CD4-positive, alpha-beta T cell treated with Interleukin-10 for 1 hour (primary cell): ENCODE results near the gene NAXD.
"Not testable (repeated sequence)": the region's sequence is repeated elsewhere in the genome, so short reads cannot be mapped to it uniquely, and the experiment has no call there.

Experiments
- DNase-seq: peaks from one replicate; pipeline ENCODE4 v3.0.0-alpha.2; 2020

Gene NAXD

GRCh38 chr13:110597041-110597689 lies 18.2 kb upstream of the NAXD start:
- DNase-seq: no peak

DNA sequence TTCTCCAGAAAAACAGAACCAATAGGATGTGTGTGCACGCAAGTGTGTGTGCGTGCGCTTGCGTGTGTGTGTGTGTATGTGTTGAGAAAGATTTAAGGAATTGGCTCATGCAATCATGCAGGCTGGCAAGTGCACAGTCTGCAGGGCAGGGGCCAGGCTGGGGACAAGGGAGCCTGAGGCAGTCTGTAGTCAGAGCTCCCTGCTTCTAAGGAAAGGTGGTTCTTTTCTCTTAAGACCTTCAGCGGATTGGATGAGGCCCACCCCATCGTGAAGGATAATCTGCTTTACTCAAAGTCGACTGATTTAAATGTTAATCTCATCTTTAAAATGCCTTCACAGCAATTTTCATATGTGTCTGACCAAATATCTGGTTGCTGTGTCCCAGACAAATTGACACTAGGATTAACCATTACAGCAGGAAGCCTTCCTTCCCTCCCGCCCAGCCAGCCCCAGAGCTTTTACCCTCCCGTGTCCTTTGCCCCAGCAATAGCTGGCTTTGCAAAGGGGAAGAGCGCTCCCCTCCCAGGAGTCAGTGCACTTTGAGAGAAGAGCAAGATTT lies 15.0 kb upstream of the NAXD start:
- no peak for DNase-seq

DNA sequence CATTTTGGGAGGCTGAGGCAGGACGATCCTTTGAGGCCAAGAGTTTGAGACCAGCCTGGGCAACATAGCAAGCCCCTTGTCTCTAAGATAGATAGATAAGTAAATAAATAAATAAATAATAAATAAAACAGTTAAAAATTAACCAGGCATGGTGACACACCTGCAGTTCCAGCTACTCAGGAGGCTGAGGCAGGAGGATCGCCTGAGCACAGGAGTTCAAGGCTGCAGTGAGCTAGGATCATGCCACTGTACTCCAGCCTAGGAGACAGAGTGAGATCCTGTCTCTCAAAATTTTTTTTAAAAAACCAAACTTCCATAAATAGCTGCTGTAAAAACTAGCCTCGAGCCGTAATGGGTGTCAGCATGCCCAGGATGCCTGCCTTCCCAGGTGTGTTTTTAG lies 14.4 kb upstream of the NAXD start:
- no peak for DNase-seq

GRCh38 chr13:110605132-110605531 lies 10.2 kb upstream of the NAXD start:
- no peak for DNase-seq

DNA sequence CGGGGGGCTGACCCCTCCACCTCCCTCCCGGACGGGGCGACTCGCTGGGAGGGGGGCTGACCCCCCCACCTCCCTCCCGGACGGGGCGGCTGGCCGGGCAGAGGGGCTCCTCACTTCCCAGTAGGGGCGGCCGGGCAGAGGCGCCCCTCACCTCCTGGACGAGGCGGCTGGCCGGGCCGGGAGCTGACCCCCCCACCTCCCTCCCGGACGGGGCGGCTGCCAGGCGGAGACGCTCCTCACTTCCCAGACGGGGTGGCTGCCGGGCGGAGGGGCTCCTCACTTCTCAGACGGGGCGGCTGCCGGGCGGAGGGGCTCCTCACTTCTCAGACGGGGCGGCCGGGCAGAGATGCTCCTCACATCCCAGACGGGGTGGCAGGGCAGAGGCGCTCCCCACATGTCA lies 9.1 kb upstream of the NAXD start:
- DNase-seq: not testable (repeated sequence)

GRCh38 chr13:110607675-110608224 lies 7.6 kb upstream of the NAXD start:
- DNase-seq: no peak

DNA sequence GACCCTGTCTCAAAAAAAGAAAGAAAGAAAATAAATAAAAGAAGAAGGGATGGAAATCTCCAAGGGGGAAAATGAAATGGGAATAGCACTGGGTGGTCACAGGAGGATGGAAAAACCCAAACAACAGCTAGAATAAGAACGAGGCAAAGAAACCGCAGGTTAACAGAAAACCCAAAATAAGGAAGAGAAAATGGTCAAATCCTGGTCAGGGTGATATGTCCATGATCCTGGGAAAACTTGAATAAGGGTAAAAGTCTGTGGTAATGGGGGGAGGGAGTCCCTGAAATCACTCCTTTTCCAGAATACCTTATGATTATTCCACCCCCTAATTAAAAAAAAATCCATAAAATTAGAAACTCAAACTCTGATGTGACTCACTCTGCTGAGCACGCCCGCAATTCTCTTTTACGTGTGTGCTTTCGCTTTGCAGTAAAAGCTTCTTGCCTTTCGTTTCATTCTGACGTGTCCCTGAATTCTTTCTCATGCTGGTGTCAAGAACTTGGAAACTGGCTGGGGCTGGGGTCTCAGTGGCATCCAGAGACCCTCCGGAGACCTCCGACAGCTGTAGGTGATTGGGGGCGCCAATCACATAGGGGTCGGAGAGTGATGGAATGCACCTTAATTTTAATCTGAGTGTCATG lies 4.3 kb upstream of the NAXD start:
- DNase-seq: peak; percentile 8

DNA sequence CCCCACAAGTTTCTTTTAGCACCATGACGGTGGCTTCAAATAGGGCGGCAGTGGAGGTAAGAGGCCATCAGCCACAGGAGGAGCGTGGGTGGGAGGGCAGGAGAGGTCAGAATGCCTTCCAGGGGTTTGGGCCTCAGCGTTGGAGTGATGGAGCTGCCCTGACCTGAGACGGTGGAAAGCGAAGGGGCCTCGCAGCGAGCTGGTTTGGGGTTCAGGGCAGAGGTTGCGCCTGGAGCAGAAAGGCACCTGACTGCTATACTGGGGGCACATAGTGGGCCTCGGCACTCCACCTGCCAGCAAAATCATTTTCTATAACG lies 382 bp upstream of the NAXD start:
- no peak for DNase-seq

- peak; percentile 38 for DNase-seq
These were observed 1.1 kb downstream of the NAXD start for GRCh38 chr13:110616103-110617101.

- DNase-seq: no peak
These were observed 2.2 kb downstream of the NAXD start for GRCh38 chr13:110617321-110618072.

DNA sequence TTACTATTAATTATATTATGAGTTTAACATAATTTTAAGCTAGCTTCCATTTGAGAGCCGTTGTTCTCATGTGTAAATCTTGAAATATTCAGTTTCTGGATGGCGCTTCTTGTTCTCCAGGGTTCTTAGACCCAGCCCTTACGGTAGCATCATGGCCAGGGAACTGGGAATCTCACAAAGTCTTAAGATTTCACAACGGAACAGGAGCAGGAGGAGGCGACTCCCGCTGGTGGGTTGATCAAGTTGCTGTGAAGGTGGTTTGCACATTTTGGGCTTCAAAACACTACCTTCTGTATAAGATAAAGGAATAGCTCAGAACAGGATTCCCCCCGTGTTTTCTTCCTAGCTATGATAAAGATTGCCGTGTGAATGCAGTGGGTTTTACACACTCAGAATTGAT lies 2.8 kb downstream of the NAXD start:
- no peak for DNase-seq

DNA sequence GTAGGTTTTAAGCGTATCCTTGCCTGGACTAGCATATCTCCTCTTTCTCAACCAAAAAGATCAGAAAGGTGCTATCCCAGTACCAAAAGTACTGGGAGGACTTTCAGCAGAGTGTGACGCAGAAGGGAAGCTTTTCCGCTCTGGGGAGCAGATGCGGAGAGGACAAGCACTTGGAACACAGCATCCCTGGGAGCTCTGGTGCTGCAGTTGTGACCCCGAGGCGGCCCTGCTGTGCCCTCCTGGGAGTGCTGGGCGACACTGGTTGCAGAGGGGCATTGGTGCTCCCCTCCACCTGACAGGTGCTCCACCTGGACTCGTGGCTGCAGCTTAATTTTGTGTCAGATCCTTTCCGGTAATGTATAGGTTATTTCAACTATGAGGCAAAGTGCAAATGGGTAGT lies 3.4 kb downstream of the NAXD start:
- no peak for DNase-seq

- DNase-seq: no peak
These were observed 5.3 kb downstream of the NAXD start for GRCh38 chr13:110620596-110620995.

DNA sequence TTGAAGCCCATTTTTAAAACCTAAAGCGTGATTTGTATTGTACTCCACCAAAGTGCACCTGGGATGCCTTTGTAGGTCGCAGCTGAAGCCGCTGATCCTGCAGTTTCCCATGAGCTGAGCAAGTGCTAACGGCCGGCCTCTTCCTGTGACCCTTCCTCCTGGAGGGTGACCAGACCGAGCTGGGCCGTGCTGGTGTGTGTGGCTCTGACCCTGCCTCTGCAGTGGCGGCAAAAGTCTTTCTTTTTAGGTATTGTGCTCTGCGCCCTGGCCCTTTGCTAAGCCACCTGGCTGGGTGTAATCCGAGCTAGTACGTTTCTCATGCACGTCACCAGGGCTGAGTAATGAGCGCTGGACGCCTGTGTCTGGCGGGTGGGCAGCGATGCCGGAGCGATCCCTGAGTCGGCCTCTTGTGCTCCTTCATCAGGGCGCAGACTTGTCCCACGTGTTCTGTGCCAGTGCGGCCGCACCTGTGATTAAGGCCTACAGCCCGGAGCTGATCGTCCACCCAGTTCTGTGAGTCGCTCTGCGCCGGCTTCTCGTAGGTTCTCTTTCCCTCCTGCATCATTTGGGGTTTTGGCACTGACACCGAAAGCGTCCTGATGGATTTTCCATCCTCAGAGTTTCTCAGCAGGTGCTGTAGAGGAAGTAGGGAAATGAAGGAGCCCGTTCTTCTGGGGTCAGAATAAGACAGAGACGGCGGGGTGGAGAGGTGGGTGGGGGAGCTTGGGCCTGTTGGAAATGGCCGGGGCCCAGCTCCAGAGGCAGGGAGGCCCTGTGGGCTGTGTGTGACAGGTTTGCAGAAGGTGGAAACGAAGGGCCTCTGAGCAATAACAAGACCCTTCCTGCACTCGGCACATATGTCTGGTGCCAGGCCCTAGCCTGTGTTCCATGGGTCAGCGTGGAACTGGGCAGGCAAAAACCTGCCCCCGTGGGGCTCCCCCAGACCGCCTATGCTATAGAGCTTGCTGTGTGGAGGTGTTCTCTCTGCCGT lies 9.7 kb downstream of the NAXD start:
- DNase-seq: no peak

DNA sequence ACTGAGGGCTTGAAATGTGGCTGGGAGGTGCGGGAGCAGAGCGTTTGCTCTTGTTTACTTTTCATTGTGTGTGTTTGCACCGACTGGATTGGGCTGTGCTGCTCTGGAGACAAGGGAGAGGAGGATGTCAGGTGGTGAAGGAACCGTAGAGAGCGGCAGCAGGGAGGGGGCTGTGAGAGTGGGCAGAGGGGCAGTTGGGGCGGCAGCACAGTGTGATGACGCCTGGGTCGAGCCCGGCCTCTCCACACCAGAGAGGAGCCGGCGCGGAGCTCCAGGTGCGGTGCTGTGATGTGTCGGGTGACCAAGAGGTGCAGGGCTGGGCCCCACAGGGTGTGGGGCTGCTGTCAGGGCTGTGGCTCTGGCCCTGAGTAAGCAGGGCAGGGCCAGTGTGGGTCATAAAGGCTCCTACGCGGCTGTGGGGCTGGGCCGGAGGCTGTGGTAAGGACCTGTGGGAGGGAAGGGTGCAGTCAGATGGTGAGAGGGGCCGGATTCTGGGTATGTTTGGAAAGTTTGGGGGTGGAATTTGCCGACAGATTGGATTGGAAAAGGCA lies 10.5 kb downstream of the NAXD start:
- no peak for DNase-seq

- DNase-seq: no peak
These were observed 11.2 kb downstream of the NAXD start for GRCh38 chr13:110626521-110626920.

DNA sequence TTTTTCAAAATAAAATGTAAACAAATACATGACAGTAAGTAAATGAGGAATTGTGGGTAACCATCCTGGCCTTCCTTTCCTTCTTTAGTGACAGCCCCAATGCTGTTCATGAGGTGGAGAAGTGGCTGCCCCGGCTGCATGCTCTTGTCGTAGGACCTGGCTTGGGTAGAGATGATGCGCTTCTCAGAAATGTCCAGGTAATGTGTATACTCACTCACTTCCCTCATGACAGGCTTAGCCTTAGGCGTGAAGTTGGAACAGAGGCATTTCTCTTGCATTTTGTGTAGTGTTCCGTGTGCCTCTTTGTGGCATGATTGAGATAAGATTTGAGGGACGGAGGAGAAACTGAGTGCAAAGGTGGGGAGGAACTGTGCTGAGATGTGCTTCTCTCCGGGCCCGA lies 12.0 kb downstream of the NAXD start:
- no peak for DNase-seq

GRCh38 chr13:110627761-110628476 lies 12.6 kb downstream of the NAXD start:
- no peak for DNase-seq

GRCh38 chr13:110628477-110628793 lies 13.1 kb downstream of the NAXD start:
- DNase-seq: no peak

DNA sequence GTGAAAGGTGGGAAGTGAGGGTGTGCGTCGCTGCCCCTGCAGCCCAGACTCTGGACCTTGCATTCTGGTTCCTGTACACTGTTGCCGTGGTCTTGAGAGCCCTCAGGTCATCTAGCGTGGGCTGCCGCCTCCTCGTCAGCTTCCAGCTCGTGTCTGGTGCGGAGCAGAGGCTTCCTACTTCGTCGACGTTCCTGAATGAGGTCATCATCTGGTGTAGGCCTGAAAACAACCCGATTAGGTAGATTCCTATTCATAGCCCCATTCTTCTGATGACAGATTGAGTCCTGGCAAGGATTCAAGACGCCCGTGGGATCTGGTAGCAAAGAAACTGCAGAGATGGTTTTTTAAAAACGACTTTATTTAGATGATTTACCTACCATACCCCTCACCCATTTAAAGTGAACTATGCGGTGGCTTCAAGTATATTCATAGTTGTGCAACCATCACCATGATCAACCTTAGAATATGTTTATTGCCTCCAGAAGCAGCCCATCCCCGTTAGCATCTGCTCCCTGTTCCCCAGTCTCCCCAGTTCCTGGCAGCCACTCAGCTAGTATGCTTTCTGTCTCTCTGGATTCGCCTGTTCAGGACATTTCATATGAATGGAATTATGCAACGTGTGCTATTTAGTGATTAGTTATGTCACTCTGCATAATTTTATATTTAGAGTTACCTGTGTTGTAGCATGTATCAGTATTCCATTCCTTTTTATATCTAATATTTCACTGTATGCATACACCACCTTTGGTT lies 13.8 kb downstream of the NAXD start:
- DNase-seq: no peak
